ENCODE results near the gene DOCK2. TPM values are rescaled to one million over a fixed set of nuclear protein-coding genes. Genes with fewer than 3 reads are reported as not detected.

Gene DOCK2
- total RNA-seq, 1 donor: 6.2 TPM

- H3K36me3 ChIP-seq (ENCODE audit: insufficient read depth, low read length): no peaks in the 10 kb centered on the region
- no peak overlapping the region for H3K27ac ChIP-seq (ENCODE audit: low read depth, low read length)
- H3K9me3 ChIP-seq (ENCODE audit: low read depth, low read length): no peaks in the 10 kb centered on the region
- no peaks in the 10 kb centered on the region for H4K20me1 ChIP-seq (ENCODE audit: insufficient read depth, low read length)
- H3K4me3 ChIP-seq (ENCODE audit: insufficient read depth, low read length): no peak overlapping the region
- no peak for DNase-seq (ENCODE audit: insufficient read length, low spot score, missing footprints)
- H3K27me3 ChIP-seq (ENCODE audit: insufficient read depth, low read length): no peaks in the 10 kb centered on the region
- no peaks in the 10 kb centered on the region for H3K79me2 ChIP-seq (ENCODE audit: insufficient read depth, low read length)
- no peak overlapping the region for H3K4me2 ChIP-seq (ENCODE audit: insufficient read depth, low read length)
- no peak for TF ChIP-seq CTCF (IDR thresholded peaks at IDR 0.05; ENCODE audit: extremely low read depth, low read depth, low read length)
- H3K4me1 ChIP-seq (ENCODE audit: insufficient read depth, low read length): peaks cover 8% of the 10 kb centered on the region
- no peak overlapping the region for H2AFZ ChIP-seq (ENCODE audit: low read length)
Measured at GRCh38 chr5:170057311-170057710, 420.2 kb downstream of the DOCK2 start.

- Histone ChIP-seq H3K4me1 (ENCODE audit: insufficient read depth, low read length) (peaks cover 8% of the 10 kb centered on the region), H3K79me2 (ENCODE audit: insufficient read depth, low read length) (no peaks in the 10 kb centered on the region), H3K4me3 (ENCODE audit: insufficient read depth, low read length) (no peak overlapping the region), H3K27me3 (ENCODE audit: insufficient read depth, low read length) (no peaks in the 10 kb centered on the region), H3K9me3 (ENCODE audit: low read depth, low read length) (no peaks in the 10 kb centered on the region), H3K4me2 (ENCODE audit: insufficient read depth, low read length) (no peak overlapping the region), H3K27ac (ENCODE audit: low read depth, low read length) (no peak overlapping the region), H4K20me1 (ENCODE audit: insufficient read depth, low read length) (no peaks in the 10 kb centered on the region), H2AFZ (ENCODE audit: low read length) (no peak overlapping the region), H3K36me3 (ENCODE audit: insufficient read depth, low read length) (no peaks in the 10 kb centered on the region)
- TF ChIP-seq CTCF (IDR thresholded peaks at IDR 0.05; ENCODE audit: extremely low read depth, low read depth, low read length): no peak
- DNase-seq (ENCODE audit: insufficient read length, low spot score, missing footprints): no peak
Measured at GRCh38 chr5:170059221-170059620, 422.1 kb downstream of the DOCK2 start.

GRCh38 chr5:170067152-170067551 is 430.1 kb downstream of the DOCK2 start:
- no peak overlapping the region for H3K27ac ChIP-seq (ENCODE audit: low read depth, low read length)
- no peak for TF ChIP-seq CTCF (IDR thresholded peaks at IDR 0.05; ENCODE audit: extremely low read depth, low read depth, low read length)
- no peak overlapping the region for H2AFZ ChIP-seq (ENCODE audit: low read length)
- H3K27me3 ChIP-seq (ENCODE audit: insufficient read depth, low read length): no peaks in the 10 kb centered on the region
- H3K79me2 ChIP-seq (ENCODE audit: insufficient read depth, low read length): no peaks in the 10 kb centered on the region
- H4K20me1 ChIP-seq (ENCODE audit: insufficient read depth, low read length): no peaks in the 10 kb centered on the region
- H3K9me3 ChIP-seq (ENCODE audit: low read depth, low read length): no peaks in the 10 kb centered on the region
- H3K36me3 ChIP-seq (ENCODE audit: insufficient read depth, low read length): no peaks in the 10 kb centered on the region
- H3K4me1 ChIP-seq (ENCODE audit: insufficient read depth, low read length): no peaks in the 10 kb centered on the region
- H3K4me3 ChIP-seq (ENCODE audit: insufficient read depth, low read length): no peak overlapping the region
- no peak overlapping the region for H3K4me2 ChIP-seq (ENCODE audit: insufficient read depth, low read length)
- DNase-seq (ENCODE audit: insufficient read length, low spot score, missing footprints): no peak

GRCh38 chr5:170067574-170068170 is 430.6 kb downstream of the DOCK2 start:
- DNase-seq (ENCODE audit: insufficient read length, low spot score, missing footprints): no peak
- no peak for TF ChIP-seq CTCF (IDR thresholded peaks at IDR 0.05; ENCODE audit: extremely low read depth, low read depth, low read length)
- Histone ChIP-seq H3K9me3 (ENCODE audit: low read depth, low read length) (no peaks in the 10 kb centered on the region), H3K79me2 (ENCODE audit: insufficient read depth, low read length) (no peaks in the 10 kb centered on the region), H3K36me3 (ENCODE audit: insufficient read depth, low read length) (no peaks in the 10 kb centered on the region), H3K4me1 (ENCODE audit: insufficient read depth, low read length) (no peaks in the 10 kb centered on the region), H4K20me1 (ENCODE audit: insufficient read depth, low read length) (no peaks in the 10 kb centered on the region), H3K4me2 (ENCODE audit: insufficient read depth, low read length) (no peak overlapping the region), H2AFZ (ENCODE audit: low read length) (no peak overlapping the region), H3K27me3 (ENCODE audit: insufficient read depth, low read length) (no peaks in the 10 kb centered on the region), H3K4me3 (ENCODE audit: insufficient read depth, low read length) (no peak overlapping the region), H3K27ac (ENCODE audit: low read depth, low read length) (no peak overlapping the region)
